ENCODE results near the gene VPS26A.

- no peak for TF ChIP-seq POLR2A (IDR thresholded peaks at IDR 0.05; ENCODE audit: extremely low read depth, insufficient read length)
- TF ChIP-seq, protein P1, sequence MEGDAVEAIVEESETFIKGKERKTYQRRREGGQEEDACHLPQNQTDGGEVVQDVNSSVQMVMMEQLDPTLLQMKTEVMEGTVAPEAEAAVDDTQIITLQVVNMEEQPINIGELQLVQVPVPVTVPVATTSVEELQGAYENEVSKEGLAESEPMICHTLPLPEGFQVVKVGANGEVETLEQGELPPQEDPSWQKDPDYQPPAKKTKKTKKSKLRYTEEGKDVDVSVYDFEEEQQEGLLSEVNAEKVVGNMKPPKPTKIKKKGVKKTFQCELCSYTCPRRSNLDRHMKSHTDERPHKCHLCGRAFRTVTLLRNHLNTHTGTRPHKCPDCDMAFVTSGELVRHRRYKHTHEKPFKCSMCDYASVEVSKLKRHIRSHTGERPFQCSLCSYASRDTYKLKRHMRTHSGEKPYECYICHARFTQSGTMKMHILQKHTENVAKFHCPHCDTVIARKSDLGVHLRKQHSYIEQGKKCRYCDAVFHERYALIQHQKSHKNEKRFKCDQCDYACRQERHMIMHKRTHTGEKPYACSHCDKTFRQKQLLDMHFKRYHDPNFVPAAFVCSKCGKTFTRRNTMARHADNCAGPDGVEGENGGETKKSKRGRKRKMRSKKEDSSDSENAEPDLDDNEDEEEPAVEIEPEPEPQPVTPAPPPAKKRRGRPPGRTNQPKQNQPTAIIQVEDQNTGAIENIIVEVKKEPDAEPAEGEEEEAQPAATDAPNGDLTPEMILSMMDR (IDR thresholded peaks at IDR 0.05; ENCODE audit: low read depth, low read length): no peak
Measured at GRCh38 chr10:69139961-69140360, 16.0 kb downstream of the VPS26A start.
